ENCODE measurements around the gene STK25. TPM values are rescaled to one million over a fixed set of nuclear protein-coding genes. Genes with fewer than 3 reads are reported as not detected.
"Not testable (repeated sequence)": the region's sequence is repeated elsewhere in the genome, so short reads cannot be mapped to it uniquely, and the experiment has no call there.

Gene STK25
- polyA plus RNA-seq, 4 donors = 143 to 234 (median 186) TPM

DNA sequence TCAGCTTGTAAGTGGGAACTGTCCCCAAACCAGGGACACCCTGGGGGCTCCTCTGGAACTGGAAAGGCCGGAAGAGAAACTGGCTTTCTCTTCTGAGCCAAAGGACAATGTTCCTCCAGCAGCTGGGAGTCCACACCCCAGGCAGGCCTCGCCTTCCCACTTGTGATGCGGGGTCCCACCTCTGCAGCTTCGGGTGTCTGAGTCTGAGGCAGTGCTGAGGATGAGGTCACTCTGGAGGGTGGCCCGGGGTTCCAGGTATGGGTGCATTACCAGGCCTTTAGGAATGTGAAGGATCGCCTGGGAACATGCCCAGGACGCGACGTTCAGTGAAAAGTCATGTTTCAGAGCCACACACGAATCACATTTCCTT is 32.0 kb upstream of the STK25 start:
- DNase-seq (ENCODE audit: low read depth in 4 of 4, low spot score in 3 of 4) = no peak

DNA sequence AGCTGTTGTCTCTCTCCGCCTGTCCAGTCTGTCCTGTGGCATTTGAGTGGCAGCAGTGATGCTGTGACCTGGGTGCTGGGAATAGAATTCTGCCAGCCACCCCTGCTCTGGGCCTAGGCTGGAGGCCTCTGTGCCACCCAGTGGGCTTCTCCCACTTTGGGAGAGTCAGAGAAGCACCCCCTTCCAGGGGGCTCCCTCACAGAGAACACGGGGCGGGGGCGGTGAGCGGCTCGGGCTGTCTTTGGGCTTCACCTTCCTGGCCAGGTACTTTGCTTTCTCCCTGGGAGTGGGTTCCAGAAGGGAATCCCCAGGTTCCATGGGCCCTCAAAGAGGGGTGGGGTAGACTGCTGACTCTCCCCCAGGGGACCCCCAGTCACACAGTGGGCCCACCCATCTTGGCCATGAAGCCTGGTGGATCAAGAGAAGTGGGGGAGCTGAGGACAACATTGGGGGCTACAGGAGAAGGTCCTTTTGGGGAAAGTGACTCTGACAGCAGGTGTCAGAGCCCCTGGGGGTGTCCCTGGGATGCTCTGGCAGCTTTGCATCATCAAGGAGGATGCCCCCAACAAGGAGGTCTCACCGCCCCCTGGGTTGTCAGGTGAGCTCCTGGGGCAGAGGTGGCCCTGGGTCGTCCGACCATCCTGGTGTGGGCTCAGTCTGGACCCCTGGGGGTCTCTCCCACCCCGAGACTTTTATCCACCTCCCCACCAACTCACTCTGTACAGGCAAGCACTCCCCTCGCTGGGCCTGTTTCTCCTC is 31.4 kb upstream of the STK25 start:
- no peak for DNase-seq (ENCODE audit: low read depth in 4 of 4, low spot score in 3 of 4)

DNA sequence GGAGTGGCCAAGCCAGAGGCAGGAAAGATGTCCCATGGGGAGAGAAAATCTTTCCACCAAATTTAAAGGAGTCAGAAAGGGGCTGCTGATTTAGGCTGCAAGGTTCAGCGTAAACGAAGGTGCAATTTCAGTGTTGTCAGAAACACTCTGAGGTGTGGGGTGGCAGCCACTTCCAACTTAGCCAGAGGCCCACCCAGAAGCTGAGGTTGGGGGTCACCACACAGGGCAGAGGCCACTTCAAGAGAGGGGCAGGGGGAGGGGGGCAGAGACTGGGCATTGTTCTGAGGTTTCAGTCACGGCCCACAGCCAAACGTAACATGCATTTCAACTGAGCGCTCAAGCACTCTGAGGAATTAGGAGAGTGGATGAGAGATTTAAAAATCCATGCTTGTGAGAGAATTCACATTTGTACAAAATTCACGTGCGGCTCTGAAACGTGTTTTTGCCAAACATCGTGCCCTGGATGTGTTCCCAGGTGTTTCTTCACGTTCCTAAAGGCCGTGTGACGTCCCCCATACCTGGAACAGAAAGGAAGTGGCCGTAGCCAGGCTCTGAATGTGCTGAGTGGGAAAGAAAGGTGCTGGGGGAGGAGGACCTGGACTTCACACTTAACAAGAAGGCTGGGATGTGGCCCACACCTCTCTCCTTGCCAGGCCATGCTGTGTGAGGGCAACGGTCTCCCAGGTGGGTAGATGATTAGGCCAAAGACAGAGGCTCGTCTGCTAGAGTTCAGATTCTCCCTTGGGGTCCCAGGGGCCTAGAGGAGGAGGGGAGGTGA is 30.6 kb upstream of the STK25 start:
- DNase-seq (ENCODE audit: low read depth in 4 of 4, low spot score in 3 of 4) = no peak

DNA sequence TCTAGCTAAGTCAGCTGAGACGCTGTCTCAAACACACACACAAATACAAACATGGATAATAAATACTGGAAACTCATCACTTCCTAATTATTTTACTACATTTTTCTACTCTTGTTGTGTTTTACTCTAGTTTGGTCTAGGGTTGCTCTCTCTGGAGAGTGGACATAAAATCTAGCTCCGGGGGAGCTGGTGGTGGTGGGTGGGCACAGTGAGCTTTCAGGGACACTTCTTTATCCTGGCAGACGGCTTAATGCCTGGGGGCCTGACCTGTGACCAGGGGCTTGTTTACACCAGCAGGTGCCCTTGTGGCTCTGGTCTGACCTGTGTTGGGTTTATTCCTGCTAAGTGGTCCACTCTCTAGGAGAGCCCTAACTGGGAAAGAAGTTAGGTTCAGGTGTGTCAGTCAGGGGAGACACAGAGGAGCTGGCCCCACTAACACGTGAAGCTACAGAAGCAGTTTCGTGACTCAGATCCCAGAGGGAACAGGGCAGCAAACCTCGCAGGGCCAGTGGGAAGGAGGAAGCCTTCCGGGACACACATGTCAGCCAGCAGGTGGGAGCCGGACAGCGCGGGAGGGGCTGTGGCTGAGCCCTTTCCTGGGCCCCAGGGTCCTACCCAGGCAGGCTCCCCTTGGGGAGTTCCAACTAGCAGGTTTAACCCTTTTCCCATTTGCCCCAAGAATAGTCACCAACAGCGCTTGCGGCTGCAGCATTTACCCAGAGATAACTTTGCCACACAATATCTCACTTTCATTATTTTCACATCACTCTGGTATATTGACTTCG is 27.7 kb upstream of the STK25 start:
- DNase-seq (ENCODE audit: low read depth in 4 of 4, low spot score in 3 of 4) = no peak

DNA sequence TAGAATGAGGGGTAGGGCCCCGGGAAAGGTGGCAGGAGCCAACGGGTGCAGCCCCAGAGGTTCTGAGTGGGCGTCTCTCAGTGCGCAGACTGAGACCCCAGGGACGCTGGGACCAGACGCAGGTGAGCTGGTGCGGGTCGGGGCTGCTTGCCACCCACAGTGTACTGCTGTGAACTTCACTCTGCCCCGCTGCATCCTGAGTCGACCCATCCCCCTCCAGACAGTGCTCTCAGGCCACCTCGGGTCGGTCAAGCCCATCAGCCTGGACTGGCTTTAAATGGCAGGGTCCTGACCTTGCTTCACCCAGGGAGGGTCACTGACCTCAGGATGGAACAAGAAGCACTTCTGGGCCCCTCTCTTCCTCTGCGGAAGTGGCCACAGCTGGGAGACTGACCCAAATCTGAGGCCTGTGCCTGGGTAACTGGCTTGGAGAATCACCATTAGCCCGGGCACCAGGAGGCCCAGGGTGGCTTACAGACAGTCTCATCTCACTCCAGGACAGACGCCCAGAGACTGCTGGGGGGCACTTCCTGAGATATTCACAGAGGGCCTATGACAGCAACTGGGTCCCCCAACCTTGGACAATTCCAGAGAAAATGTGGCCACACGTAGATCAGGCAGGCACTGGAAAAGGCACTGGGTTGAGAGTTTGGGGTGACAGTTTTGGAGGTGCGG is 26.5 kb upstream of the STK25 start:
- DNase-seq (ENCODE audit: low read depth in 4 of 4, low spot score in 3 of 4) = no peak

DNA sequence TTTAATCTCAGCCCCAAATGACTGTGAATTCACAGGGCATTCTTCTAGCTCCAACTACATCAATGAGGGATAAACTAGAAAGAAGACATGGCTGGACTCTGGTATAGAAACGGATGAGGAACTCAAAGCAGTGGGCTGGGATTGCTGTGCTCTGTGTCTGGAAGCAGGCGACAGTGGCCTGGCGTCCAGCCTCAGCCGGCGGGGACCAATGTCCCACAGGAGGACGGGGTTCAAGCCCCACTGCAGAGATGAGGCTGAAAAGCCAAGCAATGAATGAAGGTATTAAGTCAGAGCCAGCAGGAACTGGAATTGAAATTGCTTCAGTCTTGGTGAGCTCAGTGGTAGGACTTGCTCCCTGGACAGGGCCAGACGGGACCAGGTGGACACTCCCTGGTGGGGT is 25.9 kb upstream of the STK25 start:
- no peak for DNase-seq (ENCODE audit: low read depth in 4 of 4, low spot score in 3 of 4)

DNA sequence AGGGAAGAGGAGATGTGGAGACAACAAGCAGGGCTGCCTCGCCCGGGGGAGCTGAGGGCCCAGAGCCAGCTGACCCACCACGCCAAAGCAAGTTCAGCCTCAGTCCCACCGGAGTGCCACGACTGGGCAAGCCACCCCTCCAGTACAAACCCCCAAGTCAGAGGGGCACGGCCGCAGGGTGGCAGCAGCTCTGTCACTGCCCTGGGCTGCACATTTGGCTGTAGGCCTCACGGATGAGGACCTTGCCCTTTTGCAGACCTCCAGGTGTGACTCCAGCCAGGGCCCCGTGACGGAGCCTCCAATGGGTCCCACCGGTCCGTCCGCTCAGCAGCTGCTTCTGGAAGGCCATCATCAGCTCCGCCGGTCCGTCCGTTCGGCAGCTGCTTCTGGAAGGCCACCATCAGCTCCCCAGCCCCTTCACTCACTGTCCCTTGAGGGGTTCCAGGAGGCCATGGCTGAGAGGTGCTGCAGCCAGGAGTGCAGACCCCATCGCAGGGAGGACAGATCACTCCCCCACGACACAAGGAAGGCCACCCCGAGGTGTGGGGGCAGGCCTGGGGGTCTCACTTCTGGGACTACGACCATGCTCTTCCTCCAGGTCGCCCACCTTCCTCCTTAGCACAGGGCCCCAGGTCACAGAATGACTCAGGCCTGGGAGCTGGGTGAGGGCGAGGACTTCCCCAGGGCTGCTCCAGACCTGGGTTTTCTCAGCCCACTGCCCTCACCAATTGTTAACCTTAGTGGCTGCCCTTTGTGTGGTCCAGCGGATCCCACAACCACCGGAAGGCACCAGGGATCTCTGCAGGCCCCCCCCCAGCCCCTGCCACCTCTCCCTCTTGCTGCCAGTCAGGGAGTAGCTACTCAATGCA is 24.6 kb upstream of the STK25 start:
- no peak for DNase-seq (ENCODE audit: low read depth in 4 of 4, low spot score in 3 of 4)

DNA sequence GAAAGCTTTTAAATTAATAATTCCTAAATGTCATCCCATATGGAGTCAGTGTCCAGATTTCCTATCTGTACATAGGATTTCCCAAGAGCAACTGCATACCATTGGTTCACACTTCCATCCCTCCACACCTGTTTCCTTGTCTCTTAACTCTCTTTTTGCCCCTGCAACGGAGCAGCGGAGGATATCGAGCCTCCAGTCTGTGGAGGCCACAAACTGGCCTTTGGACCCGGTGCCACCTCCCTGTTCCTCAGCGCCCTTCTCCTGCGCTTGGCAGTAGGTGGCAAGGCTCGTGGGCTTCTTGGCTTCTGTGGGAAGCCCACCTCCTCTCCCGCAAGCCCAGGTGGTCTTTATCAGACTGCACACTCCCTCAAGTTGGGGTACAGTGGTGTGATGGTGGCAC is 23.8 kb upstream of the STK25 start:
- no peak for DNase-seq (ENCODE audit: low read depth in 4 of 4, low spot score in 3 of 4)

DNA sequence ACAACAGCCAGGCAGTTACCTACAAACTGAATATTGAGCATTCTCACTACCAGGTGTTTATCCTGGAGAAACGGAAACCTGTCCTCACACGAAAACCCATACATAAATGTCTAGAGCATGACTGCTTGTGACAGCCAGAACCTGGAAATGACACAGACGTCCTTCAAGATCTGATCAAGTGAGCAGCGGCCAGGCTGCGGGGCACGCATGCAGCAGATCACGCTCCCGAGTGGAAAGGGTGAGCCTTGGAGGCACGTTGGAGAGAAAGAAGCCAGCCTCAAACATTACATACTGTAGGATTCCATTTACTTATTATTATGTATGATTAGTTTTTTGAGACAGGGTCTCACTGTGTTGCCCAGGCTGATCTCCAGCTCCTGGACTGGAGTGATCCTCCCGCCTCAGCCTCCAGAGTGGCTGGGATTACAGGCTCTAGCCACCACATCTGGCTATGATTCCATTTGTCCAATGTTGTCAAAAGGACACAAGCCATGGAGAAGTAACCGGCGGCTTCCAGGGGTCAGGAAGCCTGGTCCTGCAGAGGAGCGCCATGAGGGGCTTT is 22.9 kb upstream of the STK25 start:
- no peak for DNase-seq (ENCODE audit: low read depth in 4 of 4, low spot score in 3 of 4)

DNA sequence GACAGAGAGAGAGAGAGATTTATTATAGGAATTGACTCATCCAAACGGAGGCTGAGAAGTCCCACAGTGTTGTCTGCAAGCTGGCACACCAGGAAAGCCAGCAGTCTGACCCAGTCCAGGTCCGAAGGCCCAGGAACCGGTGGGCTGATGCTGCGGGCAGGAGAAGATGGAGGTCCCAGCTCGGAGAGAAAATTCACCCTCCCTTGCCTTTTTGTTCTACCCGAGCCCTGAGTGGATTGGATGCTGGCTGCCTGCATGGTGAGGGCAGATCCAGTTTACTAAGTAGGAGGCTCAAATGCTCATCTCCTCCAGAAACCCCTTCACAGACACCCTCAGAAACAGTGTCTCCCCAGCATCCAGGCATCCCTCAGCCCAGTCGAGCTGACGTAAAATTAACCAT is 22.2 kb upstream of the STK25 start:
- no peak for DNase-seq (ENCODE audit: low read depth in 4 of 4, low spot score in 3 of 4)

DNA sequence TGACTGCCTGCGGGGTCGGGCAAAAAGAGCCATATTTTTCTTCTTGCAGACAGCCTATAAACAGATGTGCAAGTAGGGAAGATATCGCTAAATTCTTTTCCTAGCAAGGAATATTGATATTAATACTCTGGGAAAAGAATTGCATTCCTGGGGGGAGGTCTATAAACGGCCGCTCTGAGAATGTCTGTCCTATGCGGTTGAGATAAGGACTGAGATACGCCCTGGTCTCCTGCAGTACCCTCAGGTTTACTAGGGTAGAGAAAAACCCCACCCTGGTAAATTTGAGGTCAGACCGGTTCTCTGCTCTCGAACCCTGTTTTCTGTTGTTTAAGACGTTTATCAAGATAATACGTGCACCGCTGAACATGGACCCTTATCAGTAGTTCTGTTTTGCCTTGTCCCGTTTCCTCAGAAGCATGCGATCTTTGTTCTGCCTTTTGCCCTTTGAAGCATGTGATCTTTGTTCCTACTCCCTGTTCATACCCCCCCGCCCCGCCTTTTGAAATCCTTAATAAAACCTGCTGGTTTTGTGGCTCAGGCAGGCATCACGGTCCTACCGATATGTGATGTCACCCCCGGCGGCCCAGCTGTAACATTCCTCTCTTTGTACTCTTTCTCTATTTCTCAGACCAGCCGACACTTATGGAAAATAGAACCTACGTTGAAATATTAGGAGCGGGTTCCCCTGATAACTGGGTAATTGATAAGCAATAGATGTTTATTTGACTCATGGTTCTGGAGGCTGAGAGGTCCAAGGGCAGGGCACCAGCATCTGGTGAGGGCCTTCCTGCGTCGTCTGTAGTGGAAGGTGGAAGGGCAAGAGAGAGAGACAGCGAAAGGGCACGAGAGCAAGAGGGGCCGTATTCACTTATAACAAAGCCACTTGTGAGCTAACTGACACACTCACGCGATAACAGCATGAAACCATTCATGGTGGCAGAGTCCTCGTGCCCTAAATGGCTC is 17.7 kb upstream of the STK25 start:
- not testable (repeated sequence) for DNase-seq (ENCODE audit: low read depth in 4 of 4, low spot score in 3 of 4)

DNA sequence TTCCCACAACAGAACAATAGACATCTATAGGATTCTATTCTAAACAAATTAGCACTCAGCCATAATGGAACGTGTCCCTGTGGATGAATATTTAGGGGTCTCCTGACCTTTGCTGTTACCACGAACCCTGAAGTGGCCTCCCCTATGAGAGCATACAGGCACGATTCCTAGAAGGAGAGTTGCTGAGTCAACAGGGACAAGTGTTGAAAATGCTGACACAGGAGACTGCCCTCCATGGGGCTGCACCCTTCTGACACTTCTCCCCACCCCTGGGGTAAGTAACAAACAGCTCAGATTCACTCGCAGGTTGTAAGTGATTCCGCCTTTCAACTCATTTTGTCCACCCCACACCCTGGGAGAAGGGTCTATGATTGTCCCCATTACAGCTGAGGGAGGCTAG is 14.1 kb upstream of the STK25 start:
- DNase-seq (ENCODE audit: low read depth in 4 of 4, low spot score in 3 of 4) = no peak

DNA sequence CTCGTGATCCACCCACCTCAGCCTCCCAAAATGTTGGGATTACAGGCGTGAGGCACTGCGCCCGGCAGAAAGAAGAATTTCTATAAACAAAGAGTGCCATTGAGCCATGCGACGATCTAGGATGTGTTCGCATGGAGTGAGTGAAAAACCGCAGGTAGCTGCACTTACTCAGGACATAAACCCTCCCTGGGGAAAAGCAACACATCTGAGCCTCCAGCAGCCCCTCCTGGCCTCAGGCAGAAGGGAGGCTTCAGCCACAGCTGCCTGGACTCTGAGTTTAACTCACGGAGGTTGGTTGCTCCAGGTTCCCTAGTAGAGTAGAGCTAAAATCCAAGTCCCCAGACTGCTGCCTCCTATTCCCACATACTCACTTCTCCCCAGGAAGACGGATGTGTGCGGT is 11.3 kb upstream of the STK25 start:
- no peak for DNase-seq (ENCODE audit: low read depth in 4 of 4, low spot score in 3 of 4)

DNA sequence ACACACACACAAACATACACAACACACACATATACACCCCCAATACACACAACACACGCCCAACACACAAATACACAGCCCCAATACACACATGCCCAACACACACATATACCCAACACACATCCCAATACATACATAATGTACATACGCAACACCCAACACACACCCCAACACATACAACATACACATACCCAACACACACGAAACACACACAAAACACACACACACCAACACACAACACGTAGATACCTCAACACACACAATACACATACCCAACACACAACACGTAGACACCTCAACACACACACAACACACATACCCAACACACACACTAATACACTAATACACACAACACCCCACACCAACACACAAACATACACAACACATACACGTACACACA is 8.9 kb upstream of the STK25 start:
- no peak for DNase-seq (ENCODE audit: low read depth in 4 of 4, low spot score in 3 of 4)

DNA sequence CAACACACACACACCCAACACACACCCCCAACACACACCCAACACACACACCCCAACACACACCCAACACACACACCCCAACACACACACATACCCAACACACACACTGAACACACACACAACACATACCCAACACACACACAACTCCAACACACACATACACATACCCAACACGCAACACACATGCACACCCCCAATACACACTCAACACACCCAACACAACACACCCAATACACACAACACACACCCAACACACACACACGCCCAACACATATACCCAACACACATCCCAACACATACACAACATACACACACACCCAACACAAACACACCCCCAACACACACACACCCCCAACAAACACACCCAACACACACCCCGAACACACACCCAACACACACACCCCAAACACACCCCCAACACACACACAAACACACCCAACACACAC is 8.2 kb upstream of the STK25 start:
- no peak for DNase-seq (ENCODE audit: low read depth in 4 of 4, low spot score in 3 of 4)

DNA sequence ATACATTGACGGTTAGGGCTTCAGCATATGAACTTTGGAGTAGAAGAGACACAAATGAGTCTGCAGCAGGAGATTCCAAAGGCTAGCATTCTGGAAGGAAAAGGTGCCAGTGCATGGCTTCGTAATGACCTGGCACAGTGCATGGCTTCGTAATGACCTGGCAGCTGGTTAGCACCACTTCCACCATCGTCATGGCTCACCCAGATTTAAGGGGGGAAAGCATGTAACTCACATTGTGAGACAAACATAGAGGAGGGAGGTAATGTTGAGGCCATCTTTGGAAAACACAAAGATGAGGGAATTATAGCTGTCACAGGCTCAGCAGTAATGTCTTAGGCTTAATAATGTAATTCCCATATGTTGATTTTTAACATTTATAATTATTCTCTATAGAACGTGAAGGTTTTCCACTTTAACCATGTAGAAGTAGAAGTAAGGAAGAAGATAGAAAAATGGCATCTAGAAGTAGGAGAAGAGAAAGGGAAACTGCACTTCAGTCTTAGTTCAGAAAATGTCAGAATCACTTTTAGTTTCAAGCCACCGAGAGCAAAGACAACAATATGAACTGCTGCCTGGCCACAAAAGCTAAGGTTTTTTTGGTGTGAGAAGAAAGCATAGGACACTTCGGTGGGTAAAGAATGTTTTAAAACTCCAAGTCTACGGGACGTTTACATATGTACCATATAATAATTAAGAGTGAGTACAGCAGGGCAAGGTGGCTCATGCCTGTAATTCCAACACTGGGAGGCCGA is 6.8 kb upstream of the STK25 start:
- no peak for DNase-seq (ENCODE audit: low read depth in 4 of 4, low spot score in 3 of 4)

DNA sequence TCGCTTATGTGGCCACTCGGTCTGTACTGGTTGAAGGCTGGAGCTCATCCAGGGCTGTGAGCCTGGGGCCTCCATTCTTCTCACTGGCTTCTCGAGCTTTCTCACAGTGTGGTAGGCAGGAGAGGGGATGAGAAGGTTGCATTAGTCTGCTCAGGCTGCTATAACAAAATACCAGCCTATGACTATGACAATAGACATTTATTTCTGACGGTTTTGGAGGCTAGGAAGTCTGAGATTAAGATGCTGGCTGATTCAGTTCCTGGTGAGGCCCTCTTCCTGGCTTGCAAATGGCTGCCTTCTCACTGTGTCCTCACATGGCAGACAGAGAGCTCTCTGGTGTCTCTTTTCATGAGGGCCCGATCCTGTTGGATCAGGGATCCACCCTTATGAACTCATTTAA is 6.2 kb upstream of the STK25 start:
- no peak for DNase-seq (ENCODE audit: low read depth in 4 of 4, low spot score in 3 of 4)
